HepG2 (cell line): ENCODE data around the gene GDPGP1. TPM values are rescaled to one million over a fixed set of nuclear protein-coding genes. Genes with fewer than 3 reads are reported as not detected.

Experiments used
- ATAC-seq: fragments of 200-7000 bp; cut with Tn5 transposase; 3 replicates; pipeline ENCODE4 v1.9.1; 2020; ENCODE audit warnings: mild to moderate bottlenecking, moderate library complexity
- BruUV-seq: library from RNA; stranded (reverse); fragments of 400-500 nt; replicated peaks from 2 replicates; lab custom pipeline; 2021; lab: Mats Ljungman, UMichigan
- CTCF ChIA-PET: fragments of 300-600 bp; formaldehyde crosslinking; extraction: SDS; loops from one replicate; lab custom pipeline; 2021; ENCODE audit warnings: low total read pairs, inconsistent platforms, low intra/inter-chr PET ratio; lab: Yijun Ruan, JAX
- POLR2A ChIA-PET: fragments of 350-600 bp; sonication (Branson Sonifier 250); formaldehyde crosslinking; loops from one replicate; lab custom pipeline; 2020; ENCODE audit warnings: antibody characterized with exemption, inconsistent platforms; lab: Yijun Ruan, JAX
- DNase-seq: peaks from one replicate; pipeline ENCODE4 v3.0.0-alpha.2; 2015; ENCODE audit warnings: low spot score
- FAIRE-seq: peaks from 3 replicates; lab custom pipeline; 2011; peaks lifted over from hg19 to GRCh38; lab: Jason Lieb, UNC
- H2AFZ ChIP-seq: one replicate; pipeline ENCODE4 v1.6.1; 2011; ENCODE audit warnings: low read length, inconsistent platforms
- H3K27ac ChIP-seq: fragments of 300-600 bp; 3 replicates; pipeline ENCODE4 v1.8.0; 2011; ENCODE audit warnings: mixed run types, mild to moderate bottlenecking, mixed read lengths, low read length, inconsistent platforms; ENCODE audit not compliant: insufficient read depth; ENCODE audit errors: extremely low read length
- H3K27me3 ChIP-seq, 2 experiments: fragments of 200-600 bp in 1 of 2; 2 replicates in 1 of 2; 3 replicates in 1 of 2; pipeline versions ENCODE4 v1.6.0 to v1.8.0; 2011; ENCODE audit warnings: low read length in 2 of 2, mild to moderate bottlenecking in 2 of 2, moderate library complexity in 2 of 2, inconsistent platforms in 1 of 2; ENCODE audit not compliant: insufficient read depth in 2 of 2, control insufficient read depth in 1 of 2
- H3K36me3 ChIP-seq, 2 experiments: fragments of 200-600 bp in 1 of 2; replicated peaks in 1 of 2; 2 replicates in 1 of 2; 3 replicates in 1 of 2; pipeline versions ENCODE4 v1.5.1 to v1.8.0; 2011; ENCODE audit warnings: low read length in 2 of 2, inconsistent platforms in 1 of 2; ENCODE audit not compliant: insufficient read depth in 2 of 2, control insufficient read depth in 1 of 2
- H3K4me1 ChIP-seq: 2 replicates; pipeline ENCODE4 v1.5.1; 2012; ENCODE audit warnings: low read length, inconsistent platforms; ENCODE audit not compliant: insufficient read depth
- H3K4me2 ChIP-seq: 2 replicates; pipeline ENCODE4 v1.6.0; 2011; ENCODE audit warnings: low read depth, low read length, inconsistent platforms
- H3K4me3 ChIP-seq, 3 experiments: fragments of 200-600 bp in 1 of 3; sonication (generic), shearing (Covaris generic) in 1 of 3; replicated peaks in 1 of 3; 2 replicates each; pipeline ENCODE4 v1.5.1; 2011 to 2016; ENCODE audit warnings: low read length in 3 of 3, inconsistent platforms in 2 of 3, low read depth in 2 of 3, mild to moderate bottlenecking in 2 of 3, control low read depth in 1 of 3, mixed read lengths in 1 of 3; ENCODE audit not compliant: insufficient read depth in 1 of 3
- H3K79me2 ChIP-seq: one replicate; pipeline ENCODE4 v1.6.1; 2011; ENCODE audit warnings: low read length, inconsistent platforms; ENCODE audit not compliant: insufficient read depth
- H3K9ac ChIP-seq: 2 replicates; pipeline ENCODE4 v1.6.0; 2011; ENCODE audit warnings: mild to moderate bottlenecking, low read depth, low read length, inconsistent platforms; ENCODE audit not compliant: insufficient read depth
- H3K9me3 ChIP-seq: 2 replicates; pipeline ENCODE4 v1.5.1; 2012; ENCODE audit warnings: mild to moderate bottlenecking, low read length
- H4K20me1 ChIP-seq: 2 replicates; pipeline ENCODE4 v1.6.0; 2011; ENCODE audit warnings: inconsistent platforms, mild to moderate bottlenecking, low read length, moderate library complexity; ENCODE audit not compliant: insufficient read depth
- BCL3 ChIP-seq: sonication (generic); formaldehyde crosslinking; IDR thresholded peaks from 2 replicates; pipeline ENCODE4 v1.5.1; 2020; ENCODE audit warnings: mild to moderate bottlenecking, missing genetic modification reagents, moderate library complexity
- EZH2 ChIP-seq: conservative IDR thresholded peaks from 2 replicates; pipeline ENCODE4 v1.6.1; 2012; ENCODE audit warnings: mild to moderate bottlenecking, low read depth, low read length, moderate library complexity
- FOXP1 ChIP-seq, 2 experiments: fragments of 450-650 bp in 1 of 2; IDR thresholded peaks; 2 replicates each; pipeline ENCODE4 v1.6.1; 2017 to 2018; ENCODE audit warnings: antibody characterized with exemption in 1 of 2
- GZF1 ChIP-seq: sonication (generic); formaldehyde crosslinking; IDR thresholded peaks from 2 replicates; pipeline ENCODE4 v1.5.1; 2020; ENCODE audit warnings: mild to moderate bottlenecking, missing genetic modification reagents
- HMGXB3 ChIP-seq: sonication (generic); formaldehyde crosslinking; IDR thresholded peaks from 2 replicates; pipeline ENCODE4 v1.4.0; 2020; ENCODE audit warnings: missing genetic modification reagents, borderline replicate concordance
- HNRNPK ChIP-seq: fragments of 200-400 bp; formaldehyde crosslinking; IDR thresholded peaks from 2 replicates; pipeline ENCODE4 v1.6.1; 2018; ENCODE audit warnings: low read length, low read depth, moderate library complexity, mild to moderate bottlenecking; ENCODE audit not compliant: poor library complexity, severe bottlenecking
- NKX3-1 ChIP-seq: sonication (generic); formaldehyde crosslinking; IDR thresholded peaks from 2 replicates; pipeline ENCODE4 v1.5.0; 2020; ENCODE audit warnings: missing genetic modification reagents
- PLRG1 ChIP-seq: fragments of 450-650 bp; conservative IDR thresholded peaks from 2 replicates; pipeline ENCODE4 v1.6.1; 2016
- REPIN1 ChIP-seq: sonication (generic); formaldehyde crosslinking; IDR thresholded peaks from 2 replicates; pipeline ENCODE4 v1.8.0; 2022; ENCODE audit warnings: missing genetic modification reagents, low read depth, mild to moderate bottlenecking, borderline replicate concordance
- TBX2 ChIP-seq: sonication (generic); formaldehyde crosslinking; IDR thresholded peaks from 2 replicates; pipeline ENCODE4 v1.5.0; 2020; ENCODE audit warnings: missing genetic modification reagents, mild to moderate bottlenecking, borderline replicate concordance
- TOE1 ChIP-seq: sonication (generic); formaldehyde crosslinking; IDR thresholded peaks from 2 replicates; pipeline ENCODE4 v1.4.0; 2020; ENCODE audit warnings: mild to moderate bottlenecking, missing genetic modification reagents
- YY1 ChIP-seq: IDR thresholded peaks from 2 replicates; pipeline ENCODE4 v1.6.1; 2011; ENCODE audit warnings: low read length, low read depth, moderate library complexity, mild to moderate bottlenecking; ENCODE audit not compliant: insufficient read depth, insufficient replicate concordance
- ZNF83 ChIP-seq: sonication (generic); formaldehyde crosslinking; IDR thresholded peaks from 2 replicates; pipeline ENCODE4 v1.4.0; 2020; ENCODE audit warnings: missing genetic modification reagents, mild to moderate bottlenecking, borderline replicate concordance
- WGBS: methylation state at CpG from one replicate; pipeline ENCODE4 v1.1.6; 2017; ENCODE audit warnings: low lambda C conversion rate; 5-methylcytosine and 5-hydroxymethylcytosine counted together
- in situ Hi-C: cut with HindIII; loops from 2 replicates; pipeline ENCODE4 v1.10.0; 2017; ENCODE audit warnings: low pct_unique_long_range_greater_than_20kb; ENCODE audit not compliant: extremely low pct_ligation_motif_present
- intact Hi-C: fragments of 100-400 bp; cut with micrococcal nuclease; formaldehyde crosslinking; loops from one replicate; pipeline ENCODE4 v1.10.0; 2022; ENCODE audit not compliant: unreplicated experiment
- polyA plus RNA-seq, 8 experiments: library from polyadenylated mRNA; depleted of rRNA in 3 of 8; stranded (reverse) in 7 of 8; unstranded in 1 of 8; fragments of >200 nt; fragmentation: Illumina TruSeq in 4 of 8; extraction: Trizol in 4 of 8; gene quantifications; 2 replicates each; pipeline versions ENCODE4 v1.2.1 to v1.2.3, GENCODE V29; 2011 to 2016; ENCODE audit warnings: low read depth in 4 of 8, missing spikeins in 1 of 8, mixed read lengths in 1 of 8; ENCODE audit not compliant: insufficient read depth in 1 of 8
- total RNA-seq, 5 experiments: library from RNA; depleted of rRNA; stranded (reverse); fragments of >200 nt; fragmentation: Illumina TruSeq; extraction: Trizol; gene quantifications; 2 replicates each; pipeline ENCODE4 v1.2.3, GENCODE V29; 2016; ENCODE audit warnings: low read depth in 1 of 5

GDPGP1 gene
- total and polyA plus RNA-seq, 2 of the 13 experiments (the other 11 are each of a cell fraction or from before 2014, with no cell fraction given), result 1.5 to 4.3 TPM

- H3K27me3 ChIP-seq, result no peaks in the 10 kb centered on the region
- BruUV-seq, result no TSS peak
- no peak overlapping the region for H3K4me2 ChIP-seq
- 95% methylated on average over 8 of the region's 10 CpGs for WGBS
- in situ Hi-C loops, result no loop called here
- peaks cover 2 to 7% of the 10 kb centered on the region in 2 experiments; a peak in 2 of 5 replicates for H3K36me3 ChIP-seq
- no peak overlapping the region for H3K27ac ChIP-seq
- FAIRE-seq (no peak), ATAC-seq (no peak), DNase-seq (no peak)
- H3K9ac ChIP-seq, result no peak overlapping the region
- H2AFZ ChIP-seq, result no peak overlapping the region
- ChIA-PET CTCF (no interaction called here), POLR2A (interaction anchor here (0.5 kb wide), 1 partner anchor 61 kb away, joined by 4 read pairs; no protein-coding TSS in a partner anchor)
- no peaks in the 10 kb centered on the region for H3K9me3 ChIP-seq
- peaks cover 6% of the 10 kb centered on the region for H3K79me2 ChIP-seq
- peaks cover 35% of the 10 kb centered on the region for H3K4me1 ChIP-seq
- peaks cover 6% of the 10 kb centered on the region; the same call in 1 of the 2 replicates for H4K20me1 ChIP-seq
- no peak overlapping the region for H3K4me3 ChIP-seq
- intact Hi-C loops, result no loop called here
- no peak for TF ChIP-seq TOE1 (CRISPR knock-in tag)
- TF ChIP-seq YY1, result no peak
- no peak for TF ChIP-seq TBX2 (CRISPR knock-in tag)
- TF ChIP-seq HMGXB3 (CRISPR knock-in tag), result no peak
- no peak for TF ChIP-seq EZH2
- TF ChIP-seq FOXP1 (IDR thresholded peaks at IDR 0.05), result no peak
- TF ChIP-seq FOXP1 (CRISPR knock-in tag; IDR thresholded peaks at IDR 0.05), result no peak
- no peak for TF ChIP-seq ZNF83 (CRISPR knock-in tag)
- TF ChIP-seq BCL3 (CRISPR knock-in tag), result no peak
- no peak for TF ChIP-seq GZF1 (CRISPR knock-in tag)
- no peak for TF ChIP-seq PLRG1
- no peak for TF ChIP-seq REPIN1 (CRISPR knock-in tag)
- TF ChIP-seq NKX3-1 (CRISPR knock-in tag), result no peak
- no peak for TF ChIP-seq HNRNPK
Measured at GRCh38 chr15:90205050-90205848, 28.8 kb upstream of the GDPGP1 start.
